ENCODE measurements around the gene OR10AD1.

- no peak for TF ChIP-seq EZH2phosphoT487 (IDR thresholded peaks at IDR 0.05; ENCODE audit: borderline replicate concordance, low read length)
- TF ChIP-seq CTCF (IDR thresholded peaks at IDR 0.05; ENCODE audit: low read depth, low read length, poor library complexity, severe bottlenecking): no peak
Observed at GRCh38 chr12:48192861-48193260, 10.2 kb downstream of the OR10AD1 start.
